Stimulated activated naive CD4-positive, alpha-beta T cell treated with Interleukin-2 at 50 U/mL for 16 hours (primary cell): ENCODE measurements around the gene ASPHD1.

Source experiments
- DNase-seq: peaks from one replicate; lab custom pipeline; 2025; lab: John Stamatoyannopoulos, UW

Gene ASPHD1

GRCh38 chr16:29943846-29944799, 43.8 kb downstream of the ASPHD1 start:
- no peak for DNase-seq

- DNase-seq, result no peak
Measured at GRCh38 chr16:29947897-29948296, 47.6 kb downstream of the ASPHD1 start.

- no peak for DNase-seq
Measured at GRCh38 chr16:29950806-29951461, 50.6 kb downstream of the ASPHD1 start.

- no peak for DNase-seq
Measured at GRCh38 chr16:29951625-29952365, 51.5 kb downstream of the ASPHD1 start.
